D721Med (cell line): ENCODE results near the gene EVX1.

ENCODE experiments used
- DNase-seq: peaks from one replicate; pipeline ENCODE4 v3.0.0; 2011; ENCODE audit warnings: low spot score; ENCODE audit not compliant: insufficient read length
- FAIRE-seq: peaks from 2 replicates; lab custom pipeline; 2011; peaks lifted over from hg19 to GRCh38; lab: Jason Lieb, UNC
- CTCF ChIP-seq: IDR thresholded peaks from 2 replicates; pipeline ENCODE4 v1.5.1; 2012; ENCODE audit warnings: mild to moderate bottlenecking, control low read depth; ENCODE audit not compliant: insufficient read depth; ENCODE audit errors: missing control alignments

Gene EVX1

GRCh38 chr7:27248427-27248806 is 5.8 kb downstream of the EVX1 start:
- no peak for FAIRE-seq

DNA sequence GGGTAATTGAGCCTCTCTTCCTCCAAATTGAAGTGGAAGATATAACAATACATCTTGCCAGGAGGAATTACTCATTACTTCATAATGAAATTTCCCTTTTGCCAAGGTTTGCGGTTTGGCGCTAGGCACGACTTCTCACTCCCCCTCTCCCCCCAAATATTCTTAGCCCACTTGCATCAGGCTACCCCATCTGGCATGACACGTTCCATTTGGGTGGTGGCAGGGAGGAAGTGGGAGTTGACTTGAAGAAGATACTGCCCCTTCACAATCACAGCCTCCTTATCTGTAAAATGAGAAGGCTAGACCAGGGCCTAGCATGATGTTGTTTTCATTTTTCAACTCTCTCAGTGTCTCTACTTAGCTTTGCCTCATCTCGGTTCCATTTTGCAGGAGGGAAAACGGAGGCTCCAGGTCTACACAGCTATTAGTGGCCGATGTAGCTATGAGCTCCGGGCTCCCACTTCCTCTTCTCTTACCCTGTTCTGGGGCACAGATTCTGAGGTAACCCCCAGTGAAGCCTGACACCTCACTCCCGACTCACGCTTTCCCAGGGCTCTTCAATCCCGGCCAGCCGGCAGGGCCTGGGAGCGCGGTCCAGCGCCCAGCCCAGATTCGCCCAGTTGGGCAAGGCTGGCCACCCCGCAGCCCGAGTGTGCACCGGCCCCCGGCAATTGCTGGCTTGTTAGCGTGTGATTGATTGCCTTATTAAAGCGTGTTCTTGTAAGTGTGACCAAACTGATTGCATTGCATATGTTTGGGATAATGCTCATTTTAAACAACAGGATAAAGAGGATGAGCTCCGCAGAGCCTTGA is 6.5 kb downstream of the EVX1 start:
- DNase-seq (no peak), FAIRE-seq (no peak)
- no peak for TF ChIP-seq CTCF

More at GRCh38 chr7:27248427-27248806, 5.8 kb downstream of the EVX1 start:
- TF ChIP-seq CTCF, result no peak
- DNase-seq, result no peak

DNA sequence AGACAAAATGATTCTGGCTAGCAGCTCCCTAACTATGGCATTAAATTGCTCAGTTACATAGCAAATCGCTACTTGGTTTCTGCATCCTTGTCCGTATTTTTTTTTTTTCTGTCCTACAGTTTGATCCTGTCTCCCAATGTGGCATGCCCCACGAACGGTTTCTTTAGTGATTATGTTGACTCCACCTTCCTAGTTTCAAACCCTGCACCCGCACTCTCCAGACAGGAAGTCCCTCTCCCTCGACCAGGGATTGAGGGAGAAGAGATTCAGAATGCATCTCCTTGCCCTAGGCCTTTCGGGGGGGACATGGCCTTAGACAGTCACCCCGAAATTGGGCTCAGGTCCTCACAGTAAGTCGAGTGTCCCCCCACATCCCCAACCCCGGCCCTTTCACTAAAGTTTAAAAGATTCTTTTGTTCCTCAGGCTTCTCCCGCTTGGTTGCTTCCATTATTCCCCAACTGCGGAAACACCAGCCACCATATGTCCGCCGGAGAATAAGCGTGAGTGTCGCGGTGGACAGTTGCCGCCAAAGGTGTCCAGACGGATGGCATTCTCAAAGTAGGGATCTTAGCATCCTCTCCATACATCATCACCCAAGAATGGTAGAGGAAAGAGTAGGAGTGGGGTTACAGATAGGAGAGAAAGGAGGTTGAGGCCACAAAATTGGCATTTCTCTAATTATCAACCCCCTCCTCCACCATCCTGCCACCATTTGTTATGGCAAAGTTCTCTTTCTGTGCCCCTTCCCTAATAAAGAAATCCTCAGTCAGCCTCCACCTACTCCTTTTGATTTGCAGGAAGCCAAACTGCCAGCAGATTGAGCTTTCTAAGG is 7.3 kb downstream of the EVX1 start:
- FAIRE-seq (no peak), DNase-seq (no peak)
- no peak for TF ChIP-seq CTCF

- no peak for FAIRE-seq
- no peak for TF ChIP-seq CTCF
- DNase-seq, result no peak
These were observed 8.0 kb downstream of the EVX1 start for GRCh38 chr7:27250557-27251070.

DNA sequence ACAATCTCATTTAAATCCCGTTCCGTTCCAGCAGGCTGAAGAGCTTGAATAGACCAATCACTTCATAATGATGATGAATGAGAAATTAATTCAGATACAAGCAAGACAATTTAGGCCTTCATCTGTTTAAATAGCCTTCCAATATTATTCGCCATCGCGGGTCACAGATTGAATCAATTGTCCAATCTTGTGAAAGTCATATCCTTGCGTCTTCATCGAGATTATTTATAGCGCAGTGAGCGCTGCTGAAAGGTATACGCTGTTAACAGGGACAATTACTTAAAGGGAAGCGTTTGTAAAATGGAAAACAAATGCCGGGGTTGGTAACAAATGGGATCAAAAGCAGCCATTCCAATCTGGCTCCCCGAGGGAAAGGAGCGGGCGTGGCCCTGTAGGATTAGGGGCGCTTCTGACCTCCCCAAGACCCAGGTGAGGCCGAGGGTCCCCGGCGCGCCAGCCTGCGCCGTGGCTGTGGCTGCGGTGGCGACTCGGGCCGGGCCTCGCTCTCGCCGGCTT is 8.6 kb downstream of the EVX1 start:
- FAIRE-seq, result no peak
- no peak for TF ChIP-seq CTCF
- no peak for DNase-seq

DNA sequence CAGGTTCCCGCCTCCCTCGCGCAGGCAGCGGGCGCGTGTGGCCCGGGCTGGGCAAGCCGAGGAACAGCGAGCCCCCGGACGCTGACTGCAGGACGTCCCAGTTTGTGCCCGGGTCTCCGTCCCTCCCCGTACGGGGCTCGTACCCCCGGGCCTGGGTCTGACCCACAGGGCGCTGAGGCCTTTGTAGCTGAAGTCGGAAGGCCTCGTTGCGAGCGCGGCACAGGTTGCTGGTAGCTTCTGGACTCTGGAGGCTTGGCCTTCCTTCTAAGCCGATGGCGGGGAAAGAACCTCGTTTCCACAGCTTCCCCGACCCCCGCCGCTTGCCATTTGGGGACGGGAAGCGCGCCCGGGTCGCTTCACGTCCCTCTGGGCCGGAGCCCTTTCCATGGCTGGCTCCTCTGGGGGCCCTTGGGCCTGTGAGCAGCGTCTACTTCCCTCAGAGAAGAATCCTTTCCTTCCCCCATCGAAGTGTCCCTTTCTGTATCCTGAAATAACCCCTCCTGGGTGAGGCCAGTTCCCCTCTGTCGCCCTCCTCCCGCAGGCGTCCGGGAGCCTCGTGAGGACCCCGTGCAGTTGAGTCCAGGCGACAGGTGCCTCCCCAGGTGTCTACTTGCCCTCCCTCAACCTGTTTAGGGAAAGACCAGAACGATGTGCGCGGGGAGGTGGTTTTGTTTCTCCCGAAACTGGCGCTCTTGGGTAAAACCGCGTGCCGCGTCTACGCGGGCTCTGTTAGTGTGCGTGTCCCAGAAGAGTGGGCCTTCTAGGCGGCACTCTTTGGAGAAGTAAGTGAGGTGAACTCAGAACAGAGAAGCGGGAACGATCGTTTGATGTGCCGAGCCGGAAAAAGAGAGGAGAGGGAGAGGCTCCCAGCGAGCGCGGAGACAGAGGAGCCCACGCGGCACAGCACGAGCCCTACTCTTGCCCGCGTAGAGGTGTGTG is 9.3 kb downstream of the EVX1 start:
- FAIRE-seq (no peak), DNase-seq (no peak)
- no peak for TF ChIP-seq CTCF
